ENCODE results near the gene DKC1.
"Not testable (repeated sequence)": the region's sequence is repeated elsewhere in the genome, so short reads cannot be mapped to it uniquely, and the experiment has no call there.

The DKC1 gene

GRCh38 chrX:154821523-154821922 is 58.9 kb downstream of the DKC1 start:
- no peak overlapping the region for H3K4me3 Mint-ChIP-seq
- H3K9me3 Mint-ChIP-seq, result no peaks in the 10 kb centered on the region
- no peak overlapping the region for H3K27ac Mint-ChIP-seq (ENCODE audit: low read depth)
- DNase-seq (ENCODE audit: low spot score in 2 of 2) (no peak), ATAC-seq (replicated peaks; ENCODE audit: extremely low read depth, poor library complexity, severe bottlenecking) (no peak)
- H3K4me1 Mint-ChIP-seq, result no peaks in the 10 kb centered on the region
- H3K36me3 Mint-ChIP-seq (ENCODE audit: insufficient read depth), result no peaks in the 10 kb centered on the region
- H3K27me3 Mint-ChIP-seq, result no peaks in the 10 kb centered on the region

GRCh38 chrX:154822029-154822428 is 59.4 kb downstream of the DKC1 start:
- Mint-ChIP-seq H3K4me3 (no peak overlapping the region), H3K27ac (ENCODE audit: low read depth) (no peak overlapping the region), H3K27me3 (no peaks in the 10 kb centered on the region), H3K9me3 (no peaks in the 10 kb centered on the region), H3K4me1 (no peaks in the 10 kb centered on the region), H3K36me3 (ENCODE audit: insufficient read depth) (no peaks in the 10 kb centered on the region)
- ATAC-seq (replicated peaks; ENCODE audit: extremely low read depth, poor library complexity, severe bottlenecking) (no peak), DNase-seq (ENCODE audit: low spot score in 2 of 2) (no peak)

GRCh38 chrX:154824638-154825037 is 62.0 kb downstream of the DKC1 start:
- H3K27ac Mint-ChIP-seq (ENCODE audit: low read depth), result no peak overlapping the region
- ATAC-seq (replicated peaks; ENCODE audit: extremely low read depth, poor library complexity, severe bottlenecking) (no peak), DNase-seq (ENCODE audit: low spot score in 2 of 2) (no peak)
- peaks cover 8% of the 10 kb centered on the region for H3K4me1 Mint-ChIP-seq
- no peaks in the 10 kb centered on the region for H3K36me3 Mint-ChIP-seq (ENCODE audit: insufficient read depth)
- H3K27me3 Mint-ChIP-seq, result no peaks in the 10 kb centered on the region
- H3K4me3 Mint-ChIP-seq, result no peak overlapping the region
- H3K9me3 Mint-ChIP-seq, result no peaks in the 10 kb centered on the region

- H3K27me3 Mint-ChIP-seq; H3K27ac Mint-ChIP-seq (ENCODE audit: low read depth); H3K36me3 Mint-ChIP-seq (ENCODE audit: insufficient read depth); H3K9me3 Mint-ChIP-seq; ATAC-seq (replicated peaks; ENCODE audit: extremely low read depth, poor library complexity, severe bottlenecking); DNase-seq (ENCODE audit: low spot score in 2 of 2); H3K4me3 Mint-ChIP-seq: not testable (repeated sequence)
- peaks cover 13% of the 10 kb centered on the region for H3K4me1 Mint-ChIP-seq
Observed at GRCh38 chrX:154825586-154825985, 62.9 kb downstream of the DKC1 start.

Measured in central memory CD8-positive, alpha-beta T cell (primary cell).